GM20000 (cell line): Measurements from ENCODE around the gene RNF150.
"Not testable (repeated sequence)": the region's sequence is repeated elsewhere in the genome, so short reads cannot be mapped to it uniquely, and the experiment has no call there.

ENCODE experiments used
- DNase-seq: peaks from one replicate; pipeline ENCODE4 v3.0.0; 2012; ENCODE audit warnings: low spot score
- TF ChIP-seq, protein P1 (sequence below): IDR thresholded peaks from 2 replicates; pipeline ENCODE4 v1.5.1; 2012; ENCODE audit warnings: mild to moderate bottlenecking, control low read depth; ENCODE audit errors: extremely low read depth, missing control alignments

Gene RNF150

GRCh38 chr4:141058591-141059512 is 74.4 kb downstream of the RNF150 start:
- TF ChIP-seq, protein P1, sequence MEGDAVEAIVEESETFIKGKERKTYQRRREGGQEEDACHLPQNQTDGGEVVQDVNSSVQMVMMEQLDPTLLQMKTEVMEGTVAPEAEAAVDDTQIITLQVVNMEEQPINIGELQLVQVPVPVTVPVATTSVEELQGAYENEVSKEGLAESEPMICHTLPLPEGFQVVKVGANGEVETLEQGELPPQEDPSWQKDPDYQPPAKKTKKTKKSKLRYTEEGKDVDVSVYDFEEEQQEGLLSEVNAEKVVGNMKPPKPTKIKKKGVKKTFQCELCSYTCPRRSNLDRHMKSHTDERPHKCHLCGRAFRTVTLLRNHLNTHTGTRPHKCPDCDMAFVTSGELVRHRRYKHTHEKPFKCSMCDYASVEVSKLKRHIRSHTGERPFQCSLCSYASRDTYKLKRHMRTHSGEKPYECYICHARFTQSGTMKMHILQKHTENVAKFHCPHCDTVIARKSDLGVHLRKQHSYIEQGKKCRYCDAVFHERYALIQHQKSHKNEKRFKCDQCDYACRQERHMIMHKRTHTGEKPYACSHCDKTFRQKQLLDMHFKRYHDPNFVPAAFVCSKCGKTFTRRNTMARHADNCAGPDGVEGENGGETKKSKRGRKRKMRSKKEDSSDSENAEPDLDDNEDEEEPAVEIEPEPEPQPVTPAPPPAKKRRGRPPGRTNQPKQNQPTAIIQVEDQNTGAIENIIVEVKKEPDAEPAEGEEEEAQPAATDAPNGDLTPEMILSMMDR: no peak

DNA sequence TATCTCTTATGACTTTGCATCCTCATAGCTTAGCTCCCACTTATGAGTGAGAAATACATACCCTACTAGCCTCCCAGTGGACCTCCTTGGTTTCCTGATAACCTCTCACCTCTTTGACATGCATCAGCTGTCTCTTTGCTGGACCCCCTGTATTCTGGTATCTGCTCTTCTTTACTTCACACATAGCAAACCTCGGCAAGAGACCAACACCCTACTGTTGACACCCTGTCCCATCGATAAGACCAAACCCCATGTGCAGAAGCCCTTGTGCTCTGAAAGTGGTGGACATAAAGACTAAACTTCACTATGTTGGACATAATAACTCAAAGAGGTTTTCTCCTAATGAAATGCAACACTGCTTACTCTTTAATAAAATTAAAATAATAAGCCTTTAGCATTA is 75.7 kb downstream of the RNF150 start:
- DNase-seq: no peak
- TF ChIP-seq, protein P1: no peak

More at GRCh38 chr4:141058591-141059512, 74.4 kb downstream of the RNF150 start:
- no peak for DNase-seq

DNA sequence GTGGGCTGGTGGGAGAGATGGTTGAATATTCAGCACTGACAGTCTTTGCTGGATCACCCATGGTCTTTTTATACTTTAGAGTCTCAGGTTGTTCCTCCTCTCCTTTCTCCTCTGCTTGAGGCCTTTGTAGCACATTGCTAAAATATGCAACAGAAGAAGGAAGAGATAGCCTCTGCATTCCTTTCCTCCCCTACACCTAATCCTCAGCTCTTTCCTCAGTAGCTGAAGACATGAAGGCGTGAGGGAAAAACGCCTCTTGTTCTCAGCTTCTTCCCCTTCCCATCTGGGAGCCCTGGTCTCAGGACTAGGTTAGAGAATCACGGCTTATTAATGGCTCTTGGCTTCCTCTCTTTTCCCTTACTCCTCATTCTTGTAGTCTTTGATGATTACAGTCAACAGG is 76.8 kb downstream of the RNF150 start:
- TF ChIP-seq, protein P1: no peak

DNA sequence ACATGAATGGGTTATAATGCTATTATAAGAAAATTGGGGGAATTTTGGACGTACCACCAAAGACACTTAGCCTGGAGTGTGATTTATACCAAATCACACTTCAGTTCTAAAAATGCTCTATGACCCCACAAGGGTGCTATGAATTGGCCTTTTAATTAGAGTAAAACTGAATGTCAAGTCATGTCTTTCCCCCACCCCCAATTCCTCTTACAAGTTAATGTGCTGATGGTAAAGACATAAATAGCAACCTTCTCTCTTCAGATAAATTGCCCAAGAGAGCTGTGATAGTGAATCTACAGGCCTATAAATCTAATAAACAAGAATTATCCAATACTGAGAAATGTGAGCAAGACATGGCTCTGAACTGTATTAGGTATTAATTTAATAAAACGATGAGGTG is 78.8 kb downstream of the RNF150 start:
- TF ChIP-seq, protein P1: no peak

More for the DNA sequence above, 76.8 kb downstream of the RNF150 start:
- no peak for DNase-seq

DNA sequence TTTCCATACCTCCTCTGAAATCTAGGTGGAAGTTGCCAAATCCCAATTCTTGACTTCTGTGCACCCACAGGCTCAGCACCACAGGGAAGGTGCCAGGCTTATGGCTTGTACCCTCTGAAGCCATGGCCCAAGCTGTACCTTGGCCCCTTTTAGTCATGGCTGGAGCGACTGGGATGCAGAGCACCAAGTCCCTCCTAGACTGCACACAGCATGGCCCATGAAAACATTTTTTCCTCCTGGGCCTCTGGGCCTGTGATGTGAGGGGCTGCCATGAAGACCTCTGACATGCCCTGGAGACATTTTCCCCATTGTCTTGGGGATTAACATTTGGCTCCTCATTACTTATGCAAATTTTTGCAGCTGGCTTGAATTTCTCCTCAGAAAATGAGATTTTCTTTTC is 82.3 kb downstream of the RNF150 start:
- DNase-seq: not testable (repeated sequence)

More for the DNA sequence above, 78.8 kb downstream of the RNF150 start:
- no peak for DNase-seq

- TF ChIP-seq, protein P1: no peak
- DNase-seq: no peak
These were observed 85.9 kb downstream of the RNF150 start for GRCh38 chr4:141047228-141047884.

DNA sequence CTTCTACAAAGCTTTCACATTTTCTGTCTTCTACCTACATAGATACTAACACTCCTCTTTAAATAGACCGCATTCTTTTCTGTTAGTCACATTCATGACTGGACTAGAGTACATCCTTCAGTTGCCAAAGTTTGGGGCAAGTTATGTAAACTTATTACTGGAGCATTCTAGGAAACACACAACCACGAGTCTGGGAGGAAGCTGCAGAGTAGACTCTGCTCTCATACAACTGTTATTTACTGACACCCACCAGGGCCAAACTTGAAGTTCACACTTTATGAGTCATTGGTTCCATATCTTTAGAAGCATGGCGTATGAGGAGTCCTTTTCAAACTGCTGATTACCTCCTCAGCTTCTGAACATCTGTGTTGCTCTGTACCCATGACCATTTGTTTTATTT is 87.0 kb downstream of the RNF150 start:
- DNase-seq: no peak
- TF ChIP-seq, protein P1: no peak
